Stimulated activated naive B cell treated with anti-CD40 and anti-IgM and Interleukin-4, amounts not matched to agents 10 μg/mL and 1 μg/mL and 100 μg/mL, for 72 hours (primary cell): Measurements from ENCODE around the gene MAGED1.

ENCODE experiments used
- ATAC-seq, 2 donors: fragments of 150-1000 bp; cut with Tn5 transposase; replicated peaks; 2 replicates each; pipeline ENCODE4 v1.10.0; 2021; ENCODE audit warnings: moderate library complexity in 1 of 2
- DNase-seq: peaks from one replicate; pipeline ENCODE4 v3.0.0; 2021
- H3K27ac Mint-ChIP-seq: one replicate; pipeline ENCODE4 v1.8.0; 2022; ENCODE audit warnings: mild to moderate bottlenecking, mixed read lengths
- H3K27me3 Mint-ChIP-seq, 2 donors: one replicate each; pipeline ENCODE4 v1.8.0; 2022; ENCODE audit warnings: mixed read lengths in 2 of 2
- H3K36me3 Mint-ChIP-seq, 2 donors: one replicate each; pipeline ENCODE4 v1.8.0; 2022; ENCODE audit warnings: mixed read lengths in 2 of 2, mild to moderate bottlenecking in 1 of 2
- H3K4me1 Mint-ChIP-seq, 2 donors: one replicate each; pipeline ENCODE4 v1.8.0; 2022; ENCODE audit warnings: mixed read lengths in 2 of 2, mild to moderate bottlenecking in 1 of 2
- H3K4me3 Mint-ChIP-seq, 2 donors: one replicate each; pipeline ENCODE4 v1.8.0; 2022; ENCODE audit warnings: mild to moderate bottlenecking in 2 of 2, mixed read lengths in 2 of 2, moderate library complexity in 1 of 2
- H3K9me3 Mint-ChIP-seq, 2 donors: one replicate each; pipeline ENCODE4 v1.8.0; 2022; ENCODE audit warnings: mixed read lengths in 2 of 2, mild to moderate bottlenecking in 1 of 2

The MAGED1 gene

GRCh38 chrX:51892921-51893745, at the start of gene MAGED1:
TSS of gene MAGED1 (plus strand) at chrX:51893623. CDS start at chrX:51894305, 682 bp downstream.
- H3K36me3 Mint-ChIP-seq: peaks cover 14 to 22% of the 10 kb centered on the region in 2 donors
- no peaks in the 10 kb centered on the region for H3K27me3 Mint-ChIP-seq
- peaks cover 19 to 42% of the 10 kb centered on the region in 2 donors for H3K4me1 Mint-ChIP-seq
- peak within 1 kb of the TSS; percentile 88 to 97 for H3K4me3 Mint-ChIP-seq
- H3K27ac Mint-ChIP-seq: peak within 1 kb of the TSS; percentile 93
- DNase-seq (peak; percentile 72), ATAC-seq (peak; percentile 83 to 89)
- no peaks in the 10 kb centered on the region for H3K9me3 Mint-ChIP-seq

- Mint-ChIP-seq H3K36me3 (peaks cover 12 to 22% of the 10 kb centered on the region in 2 donors), H3K27me3 (peaks cover 0 to 4% of the 10 kb centered on the region in 2 donors), H3K4me1 (peaks cover 4 to 15% of the 10 kb centered on the region in 2 donors), H3K4me3 (no peak overlapping the region), H3K27ac (no peak overlapping the region), H3K9me3 (peaks cover 2 to 5% of the 10 kb centered on the region in 2 donors)
- ATAC-seq (no peak), DNase-seq (no peak)
These were observed 46.0 kb upstream of the MAGED1 start for GRCh38 chrX:51847463-51847862.

- peaks cover 20 to 27% of the 10 kb centered on the region in 2 donors for H3K36me3 Mint-ChIP-seq
- peaks cover 4 to 10% of the 10 kb centered on the region in 2 donors for H3K4me1 Mint-ChIP-seq
- H3K27ac Mint-ChIP-seq: no peak overlapping the region
- H3K9me3 Mint-ChIP-seq: peaks cover 4 to 5% of the 10 kb centered on the region in 2 donors
- ATAC-seq: peak in 1 of 2 donors; percentile 27
- no peak overlapping the region for H3K4me3 Mint-ChIP-seq
- H3K27me3 Mint-ChIP-seq: peaks cover 0 to 7% of the 10 kb centered on the region in 2 donors
- DNase-seq: no peak
These were observed 41.8 kb upstream of the MAGED1 start for GRCh38 chrX:51851507-51852085.

GRCh38 chrX:51852096-51852495, 41.3 kb upstream of the MAGED1 start:
- DNase-seq: no peak
- peaks cover 23 to 32% of the 10 kb centered on the region in 2 donors for H3K36me3 Mint-ChIP-seq
- H3K9me3 Mint-ChIP-seq: peaks cover 4 to 6% of the 10 kb centered on the region in 2 donors
- no peak overlapping the region for H3K4me3 Mint-ChIP-seq
- peak overlapping the region; percentile 32 for H3K27ac Mint-ChIP-seq
- peaks cover 0 to 7% of the 10 kb centered on the region in 2 donors for H3K27me3 Mint-ChIP-seq
- peaks cover 4 to 10% of the 10 kb centered on the region in 2 donors for H3K4me1 Mint-ChIP-seq
- no peak for ATAC-seq

GRCh38 chrX:51852621-51853020, 40.8 kb upstream of the MAGED1 start:
- Mint-ChIP-seq H3K4me1 (peaks cover 4 to 10% of the 10 kb centered on the region in 2 donors), H3K27me3 (peaks cover 0 to 7% of the 10 kb centered on the region in 2 donors), H3K27ac (no peak overlapping the region), H3K36me3 (peaks cover 26 to 37% of the 10 kb centered on the region in 2 donors), H3K9me3 (peaks cover 6 to 7% of the 10 kb centered on the region in 2 donors), H3K4me3 (no peak overlapping the region)
- ATAC-seq: no peak
- no peak for DNase-seq

GRCh38 chrX:51853251-51853650, 40.2 kb upstream of the MAGED1 start:
- Mint-ChIP-seq H3K27me3 (peaks cover 0 to 7% of the 10 kb centered on the region in 2 donors), H3K4me1 (peaks cover 4 to 10% of the 10 kb centered on the region in 2 donors), H3K4me3 (no peak overlapping the region), H3K36me3 (peaks cover 28 to 39% of the 10 kb centered on the region in 2 donors), H3K9me3 (peaks cover 6 to 7% of the 10 kb centered on the region in 2 donors), H3K27ac (no peak overlapping the region)
- ATAC-seq (no peak), DNase-seq (no peak)

- no peak overlapping the region for H3K4me3 Mint-ChIP-seq
- peaks cover 28 to 42% of the 10 kb centered on the region in 2 donors for H3K36me3 Mint-ChIP-seq
- H3K27ac Mint-ChIP-seq: no peak overlapping the region
- H3K4me1 Mint-ChIP-seq: peaks cover 10 to 14% of the 10 kb centered on the region in 2 donors
- ATAC-seq (no peak), DNase-seq (no peak)
- peaks cover 0 to 7% of the 10 kb centered on the region in 2 donors for H3K27me3 Mint-ChIP-seq
- peaks cover 6 to 7% of the 10 kb centered on the region in 2 donors for H3K9me3 Mint-ChIP-seq
These were observed 37.7 kb upstream of the MAGED1 start for GRCh38 chrX:51855698-51856097.

GRCh38 chrX:51857159-51857733, 36.2 kb upstream of the MAGED1 start:
- H3K4me3 Mint-ChIP-seq: no peak overlapping the region
- ATAC-seq (no peak), DNase-seq (no peak)
- peaks cover 0 to 4% of the 10 kb centered on the region in 2 donors for H3K27me3 Mint-ChIP-seq
- H3K9me3 Mint-ChIP-seq: peaks cover 6 to 7% of the 10 kb centered on the region in 2 donors
- peaks cover 6% of the 10 kb centered on the region in 2 donors for H3K4me1 Mint-ChIP-seq
- H3K27ac Mint-ChIP-seq: no peak overlapping the region
- peaks cover 25 to 38% of the 10 kb centered on the region in 2 donors for H3K36me3 Mint-ChIP-seq

GRCh38 chrX:51860679-51861078, 32.7 kb upstream of the MAGED1 start:
- DNase-seq (no peak), ATAC-seq (no peak)
- Mint-ChIP-seq H3K4me3 (no peak overlapping the region), H3K27ac (no peak overlapping the region), H3K4me1 (peaks cover 8 to 10% of the 10 kb centered on the region in 2 donors), H3K36me3 (peaks cover 21 to 30% of the 10 kb centered on the region in 2 donors), H3K9me3 (peaks cover 4 to 8% of the 10 kb centered on the region in 2 donors), H3K27me3 (peaks cover 0 to 3% of the 10 kb centered on the region in 2 donors)

- no peak overlapping the region for H3K27ac Mint-ChIP-seq
- H3K9me3 Mint-ChIP-seq: peaks cover 0 to 5% of the 10 kb centered on the region in 2 donors
- peaks cover 8 to 17% of the 10 kb centered on the region in 2 donors for H3K4me1 Mint-ChIP-seq
- H3K4me3 Mint-ChIP-seq: no peak overlapping the region
- H3K27me3 Mint-ChIP-seq: peaks cover 0 to 3% of the 10 kb centered on the region in 2 donors
- peaks cover 7 to 11% of the 10 kb centered on the region in 2 donors for H3K36me3 Mint-ChIP-seq
- no peak for DNase-seq
- peak; percentile 48 to 67 for ATAC-seq
These were observed 30.5 kb upstream of the MAGED1 start for GRCh38 chrX:51862920-51863319.

- Mint-ChIP-seq H3K27ac (no peak overlapping the region), H3K27me3 (peaks cover 0 to 3% of the 10 kb centered on the region in 2 donors), H3K4me3 (no peak overlapping the region), H3K36me3 (peaks cover 7 to 8% of the 10 kb centered on the region in 2 donors), H3K4me1 (peaks cover 2 to 11% of the 10 kb centered on the region in 2 donors), H3K9me3 (peaks cover 0 to 5% of the 10 kb centered on the region in 2 donors)
- no peak for DNase-seq
- ATAC-seq: no peak
These were observed 27.2 kb upstream of the MAGED1 start for GRCh38 chrX:51866210-51866609.

- Mint-ChIP-seq H3K27ac (no peak overlapping the region), H3K4me3 (no peak overlapping the region), H3K36me3 (peaks cover 8 to 9% of the 10 kb centered on the region in 2 donors), H3K27me3 (peaks cover 0 to 3% of the 10 kb centered on the region in 2 donors), H3K4me1 (peaks cover 2 to 14% of the 10 kb centered on the region in 2 donors), H3K9me3 (peaks cover 0 to 5% of the 10 kb centered on the region in 2 donors)
- ATAC-seq (no peak), DNase-seq (no peak)
These were observed 25.8 kb upstream of the MAGED1 start for GRCh38 chrX:51867626-51868025.

- Mint-ChIP-seq H3K36me3 (peaks cover 0 to 3% of the 10 kb centered on the region in 2 donors), H3K4me1 (peaks cover 12 to 30% of the 10 kb centered on the region in 2 donors), H3K9me3 (peaks cover 5 to 6% of the 10 kb centered on the region in 2 donors), H3K27ac (no peak overlapping the region), H3K4me3 (no peak overlapping the region), H3K27me3 (no peaks in the 10 kb centered on the region)
- no peak for DNase-seq
- no peak for ATAC-seq
These were observed 23.1 kb upstream of the MAGED1 start for GRCh38 chrX:51870354-51870753.

- Mint-ChIP-seq H3K27ac (no peak overlapping the region), H3K27me3 (no peaks in the 10 kb centered on the region), H3K4me1 (peaks cover 12 to 19% of the 10 kb centered on the region in 2 donors), H3K36me3 (peaks cover 0 to 3% of the 10 kb centered on the region in 2 donors), H3K9me3 (peaks cover 5 to 6% of the 10 kb centered on the region in 2 donors), H3K4me3 (no peak overlapping the region)
- DNase-seq (no peak), ATAC-seq (peak; percentile 67 to 83)
These were observed 19.3 kb upstream of the MAGED1 start for GRCh38 chrX:51874123-51874522.
